Neural cell (in vitro differentiated cells): Measurements from ENCODE around the gene ITGBL1. TPM values are rescaled to one million over a fixed set of nuclear protein-coding genes. Genes with fewer than 3 reads are reported as not detected.

Source experiments
- H2AFZ ChIP-seq: fragments of 200-600, 300-800 bp; sonication (generic), shearing (Covaris generic); 2 replicates; pipeline ENCODE4 v1.6.0; 2014; ENCODE audit warnings: low read depth, mild to moderate bottlenecking, antibody characterized with exemption, low read length, moderate library complexity
- H3F3A ChIP-seq: fragments of 200-600 bp; shearing (Covaris generic); 2 replicates; pipeline ENCODE4 v1.6.1; 2016; ENCODE audit warnings: mild to moderate bottlenecking, moderate library complexity, mixed read lengths, antibody characterized with exemption, low read length; ENCODE audit not compliant: insufficient read depth, poor library complexity, severe bottlenecking
- H3K27ac ChIP-seq: fragments of 200-600, 300-800 bp; sonication (generic), shearing (Covaris generic); 2 replicates; pipeline ENCODE4 v1.5.1; 2014; ENCODE audit warnings: mild to moderate bottlenecking, low read length, moderate library complexity
- H3K27me3 ChIP-seq: fragments of 300-800, 200-600 bp; sonication (generic), shearing (Covaris generic); 2 replicates; pipeline ENCODE4 v1.6.0; 2014; ENCODE audit warnings: mild to moderate bottlenecking, low read depth, low read length, moderate library complexity; ENCODE audit not compliant: insufficient read depth
- H3K36me3 ChIP-seq: fragments of 300-800, 200-600 bp; sonication (generic), shearing (Covaris generic); 2 replicates; pipeline ENCODE4 v1.5.1; 2014; ENCODE audit warnings: mild to moderate bottlenecking, antibody characterized with exemption, low read length, moderate library complexity; ENCODE audit not compliant: insufficient read depth
- H3K4me2 ChIP-seq: fragments of 300-800, 200-600 bp; sonication (generic), shearing (Covaris generic); 2 replicates; pipeline ENCODE4 v1.6.0; 2014; ENCODE audit warnings: mild to moderate bottlenecking, low read length
- H3K4me3 ChIP-seq: fragments of 300-800, 200-600 bp; sonication (generic), shearing (Covaris generic); 2 replicates; pipeline ENCODE4 v1.5.1; 2014; ENCODE audit warnings: mild to moderate bottlenecking, low read length, moderate library complexity
- H3K79me2 ChIP-seq: fragments of 200-600 bp; shearing (Covaris generic); replicated peaks from 2 replicates; pipeline ENCODE4 v1.6.0; 2014; ENCODE audit warnings: mild to moderate bottlenecking, low read length, moderate library complexity; ENCODE audit not compliant: insufficient read depth
- H3K9ac ChIP-seq: fragments of 300-800, 200-600 bp; sonication (generic), shearing (Covaris generic); 2 replicates; pipeline ENCODE4 v1.6.1; 2016; ENCODE audit warnings: mild to moderate bottlenecking, low read length, mixed read lengths
- H3K9me2 ChIP-seq: fragments of 200-600 bp; shearing (Covaris generic); 2 replicates; pipeline ENCODE4 v1.6.1; 2016; ENCODE audit warnings: mild to moderate bottlenecking, low read length, mixed read lengths; ENCODE audit not compliant: insufficient read depth
- H3K9me3 ChIP-seq: fragments of 200-600, 300-800 bp; sonication (generic), shearing (Covaris generic); 2 replicates; pipeline ENCODE4 v1.6.1; 2016; ENCODE audit warnings: mild to moderate bottlenecking, mixed run types, low read length, moderate library complexity, mixed read lengths
- H4K20me1 ChIP-seq: fragments of 200-600 bp; shearing (Covaris generic); 2 replicates; pipeline ENCODE4 v1.6.1; 2016; ENCODE audit warnings: mild to moderate bottlenecking, mixed run types; ENCODE audit not compliant: insufficient read depth
- EP300 ChIP-seq: fragments of 450-650 bp; conservative IDR thresholded peaks from 2 replicates; pipeline ENCODE4 v1.6.1; 2014; ENCODE audit warnings: antibody characterized with exemption, mild to moderate bottlenecking, moderate library complexity; ENCODE audit not compliant: poor library complexity, severe bottlenecking
- EZH2 ChIP-seq: fragments of 200-600, 300-800 bp; shearing (Covaris generic), sonication (generic); IDR thresholded peaks from 2 replicates; pipeline ENCODE4 v1.6.1; 2014; ENCODE audit warnings: antibody characterized with exemption, low read length, borderline replicate concordance, mild to moderate bottlenecking; ENCODE audit not compliant: insufficient read depth, poor library complexity, severe bottlenecking
- MXI1 ChIP-seq: fragments of 450-650 bp; conservative IDR thresholded peaks from 2 replicates; pipeline ENCODE4 v1.6.1; 2014; ENCODE audit warnings: antibody characterized with exemption, mild to moderate bottlenecking; ENCODE audit not compliant: poor library complexity, severe bottlenecking
- POLR2AphosphoS5 ChIP-seq: IDR thresholded peaks from 2 replicates; pipeline ENCODE4 v1.6.1; 2012
- RAD21 ChIP-seq: fragments of 450-650 bp; conservative IDR thresholded peaks from 2 replicates; pipeline ENCODE4 v1.6.1; 2014; ENCODE audit warnings: antibody characterized with exemption, mild to moderate bottlenecking, moderate library complexity
- SMC3 ChIP-seq: fragments of 450-650 bp; conservative IDR thresholded peaks from 2 replicates; pipeline ENCODE4 v1.6.1; 2014; ENCODE audit warnings: antibody characterized with exemption, mild to moderate bottlenecking, moderate library complexity; ENCODE audit not compliant: poor library complexity
- TAF1 ChIP-seq: IDR thresholded peaks from 2 replicates; pipeline ENCODE4 v1.6.1; 2012; ENCODE audit warnings: low read depth
- polyA plus RNA-seq: library from polyadenylated mRNA; depleted of rRNA; stranded (reverse); fragments of >200 nt; gene quantifications from 2 replicates; pipeline ENCODE4 v1.2.3, GENCODE V29; 2014
- TF ChIP-seq, protein P1 (sequence below): fragments of 450-650 bp; IDR thresholded peaks from 2 replicates; pipeline ENCODE4 v1.5.1; 2014; ENCODE audit warnings: antibody characterized with exemption, mild to moderate bottlenecking, moderate library complexity; ENCODE audit not compliant: poor library complexity, severe bottlenecking
- TF ChIP-seq, protein P2 (sequence below): IDR thresholded peaks from 2 replicates; pipeline ENCODE4 v1.6.1; 2012; ENCODE audit warnings: borderline replicate concordance

ITGBL1 gene
- polyA plus RNA-seq, 1 donor from 2014 or later = 0.46 TPM

DNA sequence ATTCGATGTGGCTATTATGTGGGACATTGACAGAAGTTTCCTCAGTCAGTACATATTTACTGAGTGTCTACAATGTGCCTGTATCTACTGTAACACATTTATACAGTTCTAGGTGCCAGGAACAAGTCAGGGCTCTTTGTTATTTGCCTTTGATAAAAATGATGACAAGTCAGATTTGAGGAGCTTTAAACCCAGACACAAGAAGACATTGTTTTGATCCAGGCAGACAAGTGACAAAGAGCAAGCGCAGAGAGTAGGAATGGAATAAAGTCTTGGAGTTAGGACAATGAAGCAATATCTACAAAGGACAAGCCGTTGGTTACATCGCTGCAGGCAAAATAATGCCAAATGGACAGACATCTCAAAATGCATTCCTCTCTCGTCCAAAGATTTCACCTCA lies 70.1 kb downstream of the ITGBL1 start:
- Histone ChIP-seq H3K27ac (peak overlapping the region; percentile 8), H3F3A (no peaks in the 10 kb centered on the region), H3K9ac (no peak overlapping the region), H3K9me3 (no peaks in the 10 kb centered on the region), H2AFZ (no peak overlapping the region), H4K20me1 (no peaks in the 10 kb centered on the region), H3K9me2 (no peaks in the 10 kb centered on the region), H3K4me3 (peak overlapping the region; percentile 1), H3K27me3 (no peaks in the 10 kb centered on the region), H3K79me2 (no peaks in the 10 kb centered on the region), H3K4me2 (peak overlapping the region; percentile 37), H3K36me3 (no peaks in the 10 kb centered on the region)
- TF ChIP-seq EZH2 = no peak
- TF ChIP-seq MXI1 = no peak
- peak; percentile 18 for TF ChIP-seq RAD21
- TF ChIP-seq POLR2AphosphoS5 = peak; percentile 72
- TF ChIP-seq EP300 = peak; percentile 89
- no peak for TF ChIP-seq TAF1

DNA sequence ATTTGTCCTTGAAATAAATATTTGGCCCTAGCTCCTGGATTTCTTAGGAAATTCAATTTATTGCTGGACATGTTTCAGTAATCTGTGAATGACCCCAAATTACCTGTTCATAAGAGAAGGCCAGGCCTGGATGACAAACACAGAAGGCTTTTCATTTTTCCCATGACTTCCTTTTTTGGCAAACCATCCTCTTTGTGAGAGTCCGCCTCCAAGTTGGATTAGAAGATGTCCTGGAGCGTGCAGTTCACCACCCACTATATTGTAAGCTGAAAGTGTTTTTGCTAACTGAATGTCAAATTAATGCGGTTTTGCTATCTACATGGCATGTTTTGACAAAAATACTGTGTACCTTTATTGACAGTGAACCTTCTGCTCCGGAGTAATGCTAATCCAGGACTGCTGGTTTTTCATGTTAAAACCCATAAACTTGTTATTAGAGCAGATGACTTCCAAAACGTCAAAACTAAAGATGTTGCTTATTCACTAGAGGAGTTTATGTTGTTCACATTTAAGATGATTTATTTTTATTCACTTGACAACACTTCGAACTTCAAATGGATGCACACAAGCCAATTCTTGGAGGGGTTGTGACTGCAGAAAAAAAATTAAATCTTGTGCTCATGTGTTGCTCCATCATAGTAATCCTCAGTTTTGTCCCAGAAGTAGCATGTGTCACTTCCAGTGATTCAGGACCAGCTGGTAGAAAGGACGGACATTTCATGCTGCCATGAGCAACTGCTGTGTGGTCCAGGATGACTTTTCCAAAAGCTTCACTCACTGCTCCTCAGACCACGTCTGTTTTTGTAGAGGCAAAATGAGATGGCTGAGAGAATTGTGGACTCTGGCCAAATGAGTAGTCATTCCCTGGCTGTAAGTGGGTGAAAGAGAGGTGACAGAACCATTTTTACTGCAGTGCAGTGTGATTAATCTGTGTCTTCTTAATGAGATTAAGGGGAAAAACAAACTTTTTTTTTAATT lies 71.0 kb downstream of the ITGBL1 start:
- Histone ChIP-seq H3K9me3 (no peaks in the 10 kb centered on the region), H3K79me2 (no peaks in the 10 kb centered on the region), H2AFZ (no peak overlapping the region), H3K27ac (peak overlapping the region; percentile 8), H3K4me2 (peak overlapping the region; percentile 37), H3K9ac (no peak overlapping the region), H3K4me3 (peak overlapping the region; percentile 1), H3F3A (no peaks in the 10 kb centered on the region), H3K36me3 (no peaks in the 10 kb centered on the region), H3K9me2 (no peaks in the 10 kb centered on the region), H3K27me3 (no peaks in the 10 kb centered on the region), H4K20me1 (no peaks in the 10 kb centered on the region)
- TF ChIP-seq, protein P1, sequence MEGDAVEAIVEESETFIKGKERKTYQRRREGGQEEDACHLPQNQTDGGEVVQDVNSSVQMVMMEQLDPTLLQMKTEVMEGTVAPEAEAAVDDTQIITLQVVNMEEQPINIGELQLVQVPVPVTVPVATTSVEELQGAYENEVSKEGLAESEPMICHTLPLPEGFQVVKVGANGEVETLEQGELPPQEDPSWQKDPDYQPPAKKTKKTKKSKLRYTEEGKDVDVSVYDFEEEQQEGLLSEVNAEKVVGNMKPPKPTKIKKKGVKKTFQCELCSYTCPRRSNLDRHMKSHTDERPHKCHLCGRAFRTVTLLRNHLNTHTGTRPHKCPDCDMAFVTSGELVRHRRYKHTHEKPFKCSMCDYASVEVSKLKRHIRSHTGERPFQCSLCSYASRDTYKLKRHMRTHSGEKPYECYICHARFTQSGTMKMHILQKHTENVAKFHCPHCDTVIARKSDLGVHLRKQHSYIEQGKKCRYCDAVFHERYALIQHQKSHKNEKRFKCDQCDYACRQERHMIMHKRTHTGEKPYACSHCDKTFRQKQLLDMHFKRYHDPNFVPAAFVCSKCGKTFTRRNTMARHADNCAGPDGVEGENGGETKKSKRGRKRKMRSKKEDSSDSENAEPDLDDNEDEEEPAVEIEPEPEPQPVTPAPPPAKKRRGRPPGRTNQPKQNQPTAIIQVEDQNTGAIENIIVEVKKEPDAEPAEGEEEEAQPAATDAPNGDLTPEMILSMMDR = no peak
- peak; percentile 85 for TF ChIP-seq POLR2AphosphoS5
- peak; percentile 90 for TF ChIP-seq EP300
- no peak for TF ChIP-seq MXI1
- no peak for TF ChIP-seq EZH2
- TF ChIP-seq TAF1 = no peak
- no peak for TF ChIP-seq SMC3
- no peak for TF ChIP-seq RAD21
- TF ChIP-seq, protein P2, sequence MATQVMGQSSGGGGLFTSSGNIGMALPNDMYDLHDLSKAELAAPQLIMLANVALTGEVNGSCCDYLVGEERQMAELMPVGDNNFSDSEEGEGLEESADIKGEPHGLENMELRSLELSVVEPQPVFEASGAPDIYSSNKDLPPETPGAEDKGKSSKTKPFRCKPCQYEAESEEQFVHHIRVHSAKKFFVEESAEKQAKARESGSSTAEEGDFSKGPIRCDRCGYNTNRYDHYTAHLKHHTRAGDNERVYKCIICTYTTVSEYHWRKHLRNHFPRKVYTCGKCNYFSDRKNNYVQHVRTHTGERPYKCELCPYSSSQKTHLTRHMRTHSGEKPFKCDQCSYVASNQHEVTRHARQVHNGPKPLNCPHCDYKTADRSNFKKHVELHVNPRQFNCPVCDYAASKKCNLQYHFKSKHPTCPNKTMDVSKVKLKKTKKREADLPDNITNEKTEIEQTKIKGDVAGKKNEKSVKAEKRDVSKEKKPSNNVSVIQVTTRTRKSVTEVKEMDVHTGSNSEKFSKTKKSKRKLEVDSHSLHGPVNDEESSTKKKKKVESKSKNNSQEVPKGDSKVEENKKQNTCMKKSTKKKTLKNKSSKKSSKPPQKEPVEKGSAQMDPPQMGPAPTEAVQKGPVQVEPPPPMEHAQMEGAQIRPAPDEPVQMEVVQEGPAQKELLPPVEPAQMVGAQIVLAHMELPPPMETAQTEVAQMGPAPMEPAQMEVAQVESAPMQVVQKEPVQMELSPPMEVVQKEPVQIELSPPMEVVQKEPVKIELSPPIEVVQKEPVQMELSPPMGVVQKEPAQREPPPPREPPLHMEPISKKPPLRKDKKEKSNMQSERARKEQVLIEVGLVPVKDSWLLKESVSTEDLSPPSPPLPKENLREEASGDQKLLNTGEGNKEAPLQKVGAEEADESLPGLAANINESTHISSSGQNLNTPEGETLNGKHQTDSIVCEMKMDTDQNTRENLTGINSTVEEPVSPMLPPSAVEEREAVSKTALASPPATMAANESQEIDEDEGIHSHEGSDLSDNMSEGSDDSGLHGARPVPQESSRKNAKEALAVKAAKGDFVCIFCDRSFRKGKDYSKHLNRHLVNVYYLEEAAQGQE = no peak
